Right atrium auricular region (tissue), 2 donors: ENCODE results near the gene COX7A1. TPM values are rescaled to one million over a fixed set of nuclear protein-coding genes. Genes with fewer than 3 reads are reported as not detected.

Experiments used
- DNase-seq: peaks from one replicate; pipeline ENCODE4 v3.0.0-alpha.2; 2019; ENCODE audit warnings: low spot score
- H3K27ac ChIP-seq, 2 donors: fragments of 200-600 bp; sonication (generic); 1 replicate in 1 of 2; 2 replicates in 1 of 2; pipeline ENCODE4 v1.5.1; 2016 to 2019
- H3K27me3 ChIP-seq, 2 donors: fragments of 200-600 bp; sonication (generic); one replicate each; pipeline versions ENCODE4 v1.5.1 to v1.6.0; 2017 to 2019
- H3K36me3 ChIP-seq: fragments of 200-600 bp; sonication (generic); one replicate; pipeline ENCODE4 v1.5.1; 2016
- H3K4me1 ChIP-seq, 2 donors: fragments of 200-600 bp; sonication (generic); one replicate each; pipeline versions ENCODE4 v1.5.1 to v1.6.0; 2017 to 2019
- H3K4me3 ChIP-seq, 2 donors: fragments of 200-600 bp; sonication (generic); 1 replicate in 1 of 2; 2 replicates in 1 of 2; pipeline ENCODE4 v1.5.1; 2017 to 2019; ENCODE audit warnings: mild to moderate bottlenecking in 1 of 2, moderate library complexity in 1 of 2
- H3K9me3 ChIP-seq, 2 donors: fragments of 200-600 bp; sonication (generic); one replicate each; pipeline ENCODE4 v1.5.1; 2019
- total RNA-seq, 2 donors: library from RNA; depleted of rRNA; stranded (reverse); fragments of >200 nt; gene quantifications; one replicate each; pipeline ENCODE4 v1.1.0, GENCODE V29; 2016
- TF ChIP-seq, protein P1 (sequence below), 2 donors: fragments of 200-600 bp; sonication (generic); IDR thresholded peaks; one replicate each; pipeline ENCODE4 v1.5.1; 2019; ENCODE audit warnings: antibody characterized with exemption in 2 of 2

COX7A1 gene
- total RNA-seq, 2 donors from 2014 or later, result 136 to 347 TPM

DNA sequence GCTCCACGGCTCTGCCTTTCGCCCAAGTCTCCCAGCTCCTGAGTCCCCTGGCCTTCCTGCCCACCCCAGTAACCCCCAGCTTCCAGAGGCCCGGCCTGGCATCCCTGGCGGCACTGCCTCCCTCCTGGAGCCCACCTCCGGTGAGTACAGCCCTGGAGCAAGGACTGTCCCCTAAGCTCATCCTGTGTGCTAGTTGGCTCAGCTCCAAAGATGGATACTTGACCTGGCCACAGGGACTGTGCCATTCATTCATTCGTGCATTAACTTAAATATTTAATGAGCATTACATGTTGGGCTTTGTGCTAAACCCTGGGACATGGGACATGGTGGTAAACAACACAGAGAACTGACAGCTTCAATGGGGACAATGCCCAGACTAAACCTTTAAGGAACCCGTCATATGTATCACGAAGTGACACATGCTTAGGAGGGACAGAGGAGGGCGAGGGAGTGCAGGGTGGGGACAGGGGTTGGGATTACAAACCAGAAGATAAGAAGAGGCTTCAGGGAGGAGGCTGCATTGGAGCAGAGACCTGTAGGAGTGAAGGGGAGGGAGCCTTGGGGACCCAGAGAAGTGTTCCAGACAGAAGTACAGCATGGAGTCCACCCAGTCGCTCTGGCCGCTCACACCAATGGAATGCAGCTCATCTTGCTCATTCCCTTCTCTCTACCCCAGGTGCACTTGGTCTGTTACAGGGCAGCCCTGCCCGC, 48.2 kb downstream of the COX7A1 start:
- Histone ChIP-seq H3K27me3 (no peaks in the 10 kb centered on the region), H3K4me3 (no peak overlapping the region), H3K9me3 (no peaks in the 10 kb centered on the region), H3K36me3 (no peaks in the 10 kb centered on the region), H3K4me1 (peaks cover 0 to 27% of the 10 kb centered on the region in 2 donors), H3K27ac (no peak overlapping the region)
- no peak for DNase-seq
- TF ChIP-seq, protein P1, sequence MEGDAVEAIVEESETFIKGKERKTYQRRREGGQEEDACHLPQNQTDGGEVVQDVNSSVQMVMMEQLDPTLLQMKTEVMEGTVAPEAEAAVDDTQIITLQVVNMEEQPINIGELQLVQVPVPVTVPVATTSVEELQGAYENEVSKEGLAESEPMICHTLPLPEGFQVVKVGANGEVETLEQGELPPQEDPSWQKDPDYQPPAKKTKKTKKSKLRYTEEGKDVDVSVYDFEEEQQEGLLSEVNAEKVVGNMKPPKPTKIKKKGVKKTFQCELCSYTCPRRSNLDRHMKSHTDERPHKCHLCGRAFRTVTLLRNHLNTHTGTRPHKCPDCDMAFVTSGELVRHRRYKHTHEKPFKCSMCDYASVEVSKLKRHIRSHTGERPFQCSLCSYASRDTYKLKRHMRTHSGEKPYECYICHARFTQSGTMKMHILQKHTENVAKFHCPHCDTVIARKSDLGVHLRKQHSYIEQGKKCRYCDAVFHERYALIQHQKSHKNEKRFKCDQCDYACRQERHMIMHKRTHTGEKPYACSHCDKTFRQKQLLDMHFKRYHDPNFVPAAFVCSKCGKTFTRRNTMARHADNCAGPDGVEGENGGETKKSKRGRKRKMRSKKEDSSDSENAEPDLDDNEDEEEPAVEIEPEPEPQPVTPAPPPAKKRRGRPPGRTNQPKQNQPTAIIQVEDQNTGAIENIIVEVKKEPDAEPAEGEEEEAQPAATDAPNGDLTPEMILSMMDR (IDR thresholded peaks at IDR 0.05), result no peak

DNA sequence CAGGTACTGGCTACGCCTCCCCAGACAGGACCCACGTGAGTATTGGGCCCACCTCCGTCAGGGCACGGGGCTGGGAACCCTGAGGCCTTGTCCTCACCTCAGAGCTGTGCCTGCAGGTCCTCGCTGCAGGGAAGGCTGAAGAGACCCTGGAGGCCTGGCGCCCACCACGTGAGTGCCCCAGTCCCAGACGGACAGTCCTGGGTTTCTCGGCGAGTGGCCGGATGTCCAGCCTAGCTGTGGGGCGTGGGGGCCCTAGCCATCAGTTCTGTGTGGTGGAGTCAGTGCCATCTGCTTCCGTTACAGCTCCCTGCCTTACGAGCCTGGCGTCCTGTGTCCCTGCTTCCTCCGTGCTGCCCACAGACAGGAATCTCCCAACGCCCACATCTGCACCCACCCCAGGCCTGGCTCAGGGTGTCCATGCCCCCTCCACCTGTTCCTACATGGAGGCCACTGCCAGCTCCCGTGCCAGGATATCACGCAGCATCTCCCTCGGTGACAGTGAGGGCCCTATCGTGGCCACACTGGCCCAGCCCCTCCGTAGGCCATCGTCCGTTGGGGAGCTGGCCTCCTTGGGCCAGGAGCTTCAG, 49.1 kb downstream of the COX7A1 start:
- Histone ChIP-seq H3K27ac (no peak overlapping the region), H3K27me3 (no peaks in the 10 kb centered on the region), H3K4me3 (no peak overlapping the region), H3K36me3 (no peaks in the 10 kb centered on the region), H3K9me3 (no peaks in the 10 kb centered on the region), H3K4me1 (peaks cover 0 to 27% of the 10 kb centered on the region in 2 donors)
- no peak for DNase-seq
- TF ChIP-seq, protein P1 (IDR thresholded peaks at IDR 0.05), result no peak

DNA sequence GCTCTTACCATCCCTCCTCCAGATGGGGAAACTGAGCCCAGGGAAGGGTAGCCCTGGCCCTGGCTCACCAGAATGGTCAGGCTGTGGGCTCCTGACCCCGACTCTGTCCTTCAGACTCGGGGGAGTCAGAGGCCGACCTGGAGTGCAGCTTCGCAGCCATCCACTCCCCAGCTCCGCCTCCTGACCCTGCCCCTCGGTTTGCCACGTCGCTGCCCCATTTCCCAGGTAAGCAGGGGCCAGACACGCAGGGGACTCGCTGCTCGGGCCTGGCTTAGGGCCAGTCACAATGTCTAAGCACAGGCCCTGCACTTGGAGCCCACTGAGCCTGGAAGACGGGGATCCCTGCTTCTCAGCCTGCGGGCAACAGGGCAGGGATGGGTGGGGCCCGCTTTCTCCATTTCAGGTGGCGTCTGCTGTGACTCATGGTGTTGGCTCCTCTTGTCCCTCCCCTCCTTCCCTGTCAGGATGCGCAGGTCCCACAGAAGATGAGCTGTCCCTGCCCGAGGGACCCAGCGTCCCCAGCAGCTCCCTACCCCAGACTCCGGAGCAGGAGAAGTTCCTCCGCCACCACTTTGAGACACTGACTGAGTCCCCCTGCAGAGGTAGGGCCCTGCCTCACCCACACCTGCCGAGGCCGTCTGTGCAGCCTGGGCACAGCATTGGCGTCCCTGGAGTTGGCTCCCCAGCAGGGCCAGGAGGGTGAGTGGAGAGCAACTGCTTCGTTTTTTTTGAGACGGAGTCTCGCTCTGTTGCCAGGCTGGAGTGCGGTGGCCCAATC, 50.5 kb downstream of the COX7A1 start:
- TF ChIP-seq, protein P1 (IDR thresholded peaks at IDR 0.05), result no peak
- Histone ChIP-seq H3K4me3 (peak overlapping the region in 1 of 2 donors; percentile 40), H3K27me3 (no peaks in the 10 kb centered on the region), H3K4me1 (peaks cover 0 to 27% of the 10 kb centered on the region in 2 donors), H3K9me3 (no peaks in the 10 kb centered on the region), H3K27ac (peak overlapping the region; percentile 72 to 81), H3K36me3 (no peaks in the 10 kb centered on the region)
- no peak for DNase-seq

Other genes with a start within 250 kb of the COX7A1 start
- 1 to 10 TPM in 1 of 2 donors, not detected in 1; 3.3 TPM for gene HCST, start 249.9 kb downstream of the COX7A1 start, total RNA-seq
- gene TYROBP, start 244.2 kb downstream of the COX7A1 start, total RNA-seq, result 10 to 100 TPM; 26.1 to 85.4 TPM
- gene LRFN3, start 216.1 kb downstream of the COX7A1 start, total RNA-seq, result 10 to 100 TPM; 10.5 to 13.1 TPM
- 10 to 100 TPM; 30.8 to 34.9 TPM for gene SDHAF1, start 157.3 kb downstream of the COX7A1 start, total RNA-seq
- not detected for gene SYNE4, start 143.6 kb downstream of the COX7A1 start, total RNA-seq
- 10 to 100 TPM; 16.2 to 16.5 TPM for gene ALKBH6, start 138.2 kb downstream of the COX7A1 start, total RNA-seq
- gene CLIP3, start 119.6 kb downstream of the COX7A1 start, total RNA-seq, result 10 to 100 TPM in 1 of 2 donors, 1 to 10 TPM in 1; 5.1 to 10.7 TPM
- 10 to 100 TPM in 1 of 2 donors, 1 to 10 TPM in 1; 5.7 to 11.6 TPM for gene THAP8, start 98.2 kb downstream of the COX7A1 start, total RNA-seq
- 10 to 100 TPM in 1 of 2 donors, under 1 TPM in 1; 0.75 to 10.6 TPM for gene WDR62, start 97.5 kb downstream of the COX7A1 start, total RNA-seq
- gene OVOL3, start 41.3 kb downstream of the COX7A1 start, total RNA-seq, result not detected
- gene POLR2I, start 37.6 kb downstream of the COX7A1 start, total RNA-seq, result 100 to 1,000 TPM in 1 of 2 donors, 10 to 100 TPM in 1; 76.9 to 121 TPM
- 100 to 1,000 TPM; 107 to 110 TPM for gene TBCB, start 37.0 kb downstream of the COX7A1 start, total RNA-seq
- 100 to 1,000 TPM; 222 to 238 TPM for gene CAPNS1, start 12.4 kb downstream of the COX7A1 start, total RNA-seq
- gene ZNF565, start 62.2 kb upstream of the COX7A1 start, total RNA-seq, result 1 to 10 TPM; 2.4 to 3.1 TPM
- 10 to 100 TPM; 46.2 to 48.0 TPM for gene ZNF146, start 62.7 kb upstream of the COX7A1 start, total RNA-seq
- gene ZFP14, start 226.8 kb upstream of the COX7A1 start, total RNA-seq, result 1 to 10 TPM; 1.3 to 1.5 TPM